T-helper 9 cell (primary cell): ENCODE data around the gene FSD1L.
"Not testable (repeated sequence)": the region's sequence is repeated elsewhere in the genome, so short reads cannot be mapped to it uniquely, and the experiment has no call there.

Source experiments
- DNase-seq: peaks from one replicate; pipeline ENCODE4 v3.0.0-alpha.2; 2020

Gene FSD1L

DNA sequence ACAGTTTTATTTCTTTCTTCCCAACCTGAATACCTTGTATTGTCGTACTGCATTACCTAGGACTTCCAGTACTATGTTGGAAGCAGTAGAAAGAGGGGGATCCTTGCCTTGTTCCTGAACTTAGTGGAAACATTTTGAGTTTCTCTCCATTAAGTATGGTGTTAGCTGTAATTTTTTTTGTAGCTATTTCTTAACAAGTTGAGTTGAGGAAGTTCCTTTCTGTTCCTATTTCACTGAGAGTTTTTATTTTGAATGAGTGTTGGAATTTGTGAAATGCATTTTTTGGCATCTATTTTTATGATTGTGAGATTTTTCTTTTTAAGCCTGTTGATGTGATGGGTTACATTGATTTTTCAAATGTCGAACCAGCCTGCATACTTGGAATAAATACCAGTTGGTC lies 49.0 kb downstream of the FSD1L start:
- DNase-seq = no peak

DNA sequence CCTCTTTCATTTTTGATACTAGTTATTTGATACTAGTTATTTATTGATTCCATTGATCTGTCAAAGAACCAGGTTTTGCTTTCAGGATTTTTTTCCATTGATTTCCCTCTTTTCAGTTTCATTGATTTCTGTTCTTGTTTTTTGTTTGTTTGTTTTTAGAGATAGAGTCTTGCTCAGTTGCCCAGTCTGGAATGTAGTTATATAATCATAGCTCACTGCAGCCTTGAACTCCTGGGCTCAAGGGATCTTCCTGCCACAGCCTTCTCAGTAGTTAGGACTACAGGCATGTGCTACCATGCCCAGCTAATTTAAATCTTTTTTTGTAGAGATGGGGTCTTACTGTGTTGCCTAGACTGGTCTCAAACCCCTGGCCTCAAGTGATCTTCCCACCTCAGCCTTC lies 49.9 kb downstream of the FSD1L start:
- no peak for DNase-seq

DNA sequence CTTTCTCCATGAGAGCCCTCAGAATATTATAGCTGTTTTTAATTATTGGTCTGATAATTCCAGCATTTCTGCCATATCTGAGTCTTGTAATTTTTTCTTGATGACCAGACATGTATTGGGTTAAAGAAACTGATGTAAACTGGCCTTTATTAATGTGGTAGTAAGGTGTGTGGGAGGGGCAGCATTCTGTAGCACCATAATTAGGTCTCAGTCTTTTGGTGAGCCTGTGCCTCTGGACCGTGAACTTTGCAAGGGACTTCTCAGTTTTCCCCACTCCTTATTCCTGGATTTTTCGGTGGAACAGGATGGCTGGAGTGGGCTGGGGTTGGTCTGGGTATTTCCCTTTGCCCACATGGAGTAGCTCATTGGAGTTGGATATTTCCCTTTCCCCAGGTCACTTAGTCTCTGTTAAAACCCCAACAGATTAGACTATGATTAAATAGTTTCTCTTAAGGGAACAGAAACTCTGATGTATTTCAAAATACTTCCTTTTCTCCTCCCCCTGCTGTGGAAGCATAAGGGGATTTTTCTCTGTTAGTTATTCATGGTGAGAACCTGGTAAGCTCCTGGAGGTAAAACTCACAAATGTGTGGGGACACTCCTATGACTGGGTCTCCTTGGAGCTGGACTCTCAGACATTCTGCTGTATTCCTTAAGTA lies 52.4 kb downstream of the FSD1L start:
- DNase-seq = no peak

DNA sequence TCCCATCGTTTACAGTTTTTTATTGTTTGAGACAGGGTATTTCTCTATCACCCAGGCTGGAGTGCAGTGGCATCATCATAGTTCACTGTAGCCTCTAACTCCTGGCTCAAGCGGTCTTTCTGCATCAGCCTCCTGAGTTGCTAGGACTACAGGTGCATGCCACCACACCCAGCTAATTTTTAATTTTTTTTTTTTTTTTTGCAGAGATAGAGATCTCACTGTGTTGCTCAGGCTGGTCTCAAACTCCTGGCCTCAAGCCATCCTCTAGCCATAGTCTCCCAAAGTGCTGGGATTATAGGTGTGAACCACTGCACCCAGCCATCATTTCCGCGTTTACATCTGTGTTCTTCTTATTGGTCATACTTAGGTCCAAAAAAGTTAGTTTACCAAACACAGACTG lies 53.6 kb downstream of the FSD1L start:
- no peak for DNase-seq

DNA sequence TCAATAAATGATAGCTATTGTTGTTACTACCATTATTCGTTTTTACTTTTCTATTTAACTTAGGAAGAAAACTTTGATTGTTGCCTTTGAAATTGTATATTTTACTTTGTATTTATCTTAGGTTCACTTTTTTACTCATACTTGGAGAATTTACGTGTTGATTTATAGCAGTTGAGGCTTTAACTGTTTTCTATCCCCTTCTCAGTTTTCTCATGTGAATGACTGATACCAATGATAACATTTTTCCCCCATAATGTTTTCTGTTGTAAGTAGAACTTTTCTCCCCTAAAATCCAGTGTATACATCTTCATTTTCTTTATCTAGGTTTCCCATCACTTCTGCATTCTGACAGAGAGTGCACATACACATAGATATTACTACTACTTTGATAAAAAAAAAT lies 54.4 kb downstream of the FSD1L start:
- no peak for DNase-seq

DNA sequence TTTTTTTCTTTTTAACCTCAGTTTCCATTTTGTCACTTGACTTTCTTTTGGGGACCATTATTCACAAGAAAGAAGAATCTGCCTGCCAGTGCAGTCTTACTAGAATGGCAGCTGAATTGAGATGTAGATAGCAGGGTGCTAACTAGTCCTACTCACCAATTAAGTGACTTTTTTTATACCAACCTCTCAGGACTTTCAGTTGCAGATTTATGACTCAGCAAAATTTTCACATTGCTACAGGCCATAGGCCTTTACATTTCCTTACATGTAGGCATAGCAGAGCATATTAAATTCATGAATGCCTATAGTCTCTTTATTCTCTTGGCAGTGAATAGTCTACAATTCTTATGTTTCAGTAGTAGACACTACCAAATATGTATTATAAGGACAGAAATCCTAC lies 56.0 kb downstream of the FSD1L start:
- DNase-seq = no peak

DNA sequence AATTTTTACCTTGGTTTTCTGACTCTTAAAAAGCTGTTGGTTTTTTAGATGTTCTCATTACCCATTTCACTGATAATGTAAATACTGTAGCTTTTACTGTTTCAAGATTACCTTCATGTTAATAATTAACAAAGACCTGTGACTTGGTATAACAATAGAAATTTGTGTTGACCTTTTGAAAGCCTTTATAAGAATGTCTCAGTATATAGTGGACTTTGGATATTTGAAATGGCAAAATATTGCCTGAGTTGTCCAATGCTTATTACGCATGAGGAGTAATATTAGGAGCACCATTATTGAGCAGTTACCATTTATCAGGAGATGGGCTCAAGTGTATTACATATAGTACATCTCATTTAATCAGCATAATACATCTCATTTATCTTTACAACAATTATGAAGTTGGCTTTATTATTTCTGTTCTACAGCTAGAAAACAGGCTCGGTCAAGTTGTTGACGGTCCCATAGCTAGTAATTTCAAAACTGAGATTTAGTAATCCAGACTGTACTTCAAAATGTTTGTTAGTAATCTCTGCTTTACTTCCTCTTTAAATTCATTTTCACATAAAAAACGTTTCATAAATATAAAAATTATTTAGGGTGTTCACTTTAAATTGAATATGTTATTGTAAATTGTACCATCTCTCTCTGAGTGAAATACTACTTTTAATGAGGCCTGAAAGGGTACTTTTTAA lies 59.4 kb downstream of the FSD1L start:
- no peak for DNase-seq

DNA sequence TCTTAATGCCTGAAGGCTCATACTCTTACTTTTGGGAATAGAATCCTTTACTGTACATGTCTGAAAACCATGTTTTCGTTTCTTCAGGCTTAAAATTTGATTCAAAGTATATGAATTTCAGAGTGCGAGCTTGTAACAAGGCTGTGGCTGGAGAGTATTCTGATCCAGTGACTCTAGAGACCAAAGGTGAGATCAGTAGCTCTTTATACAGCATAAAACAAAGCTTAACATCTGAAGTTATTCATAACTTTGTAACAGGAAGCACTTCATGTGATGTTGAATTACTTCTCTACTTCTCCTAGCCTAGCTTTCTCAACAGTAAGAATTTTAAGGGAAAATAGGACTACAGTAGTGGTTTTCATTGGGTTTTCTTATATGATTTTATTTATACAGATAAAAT lies 60.7 kb downstream of the FSD1L start:
- DNase-seq = no peak

DNA sequence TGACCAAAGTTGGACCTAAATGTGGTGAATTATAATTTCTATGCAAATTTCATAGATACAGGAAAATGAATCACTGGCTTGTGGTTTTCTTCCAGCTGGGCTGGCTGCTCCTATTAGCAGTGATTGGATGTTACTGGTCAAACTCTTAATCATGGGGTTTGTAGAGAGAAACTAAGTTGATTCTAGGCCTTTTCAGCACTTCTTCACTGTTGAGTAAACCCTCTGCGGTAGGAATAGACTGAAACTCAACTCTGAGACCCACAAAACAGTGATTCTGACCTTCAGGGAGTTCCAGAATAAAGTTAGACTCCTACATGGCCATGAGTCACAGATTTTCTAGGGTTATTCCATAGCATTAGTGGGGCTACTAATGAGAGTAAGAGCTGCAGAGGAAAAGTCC lies 62.2 kb downstream of the FSD1L start:
- no peak for DNase-seq

DNA sequence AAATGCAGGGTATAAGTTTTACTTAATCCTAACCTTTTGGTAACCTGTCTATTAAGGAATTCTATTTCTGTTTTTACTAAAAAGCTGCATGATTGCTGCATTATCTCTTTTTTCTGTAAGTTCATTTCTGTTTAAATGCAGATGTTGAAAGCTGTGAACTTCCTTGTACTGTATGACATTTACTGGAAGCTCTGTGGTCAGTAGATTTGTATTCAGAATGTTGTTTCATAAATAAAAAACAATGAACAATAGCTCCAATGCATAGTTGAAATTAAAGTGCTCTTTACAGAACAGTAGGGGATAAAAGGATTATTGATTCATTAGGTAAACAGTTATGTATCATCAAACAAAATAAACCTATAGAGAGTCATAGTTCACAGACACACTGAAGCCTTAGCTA lies 63.6 kb downstream of the FSD1L start:
- DNase-seq = no peak

DNA sequence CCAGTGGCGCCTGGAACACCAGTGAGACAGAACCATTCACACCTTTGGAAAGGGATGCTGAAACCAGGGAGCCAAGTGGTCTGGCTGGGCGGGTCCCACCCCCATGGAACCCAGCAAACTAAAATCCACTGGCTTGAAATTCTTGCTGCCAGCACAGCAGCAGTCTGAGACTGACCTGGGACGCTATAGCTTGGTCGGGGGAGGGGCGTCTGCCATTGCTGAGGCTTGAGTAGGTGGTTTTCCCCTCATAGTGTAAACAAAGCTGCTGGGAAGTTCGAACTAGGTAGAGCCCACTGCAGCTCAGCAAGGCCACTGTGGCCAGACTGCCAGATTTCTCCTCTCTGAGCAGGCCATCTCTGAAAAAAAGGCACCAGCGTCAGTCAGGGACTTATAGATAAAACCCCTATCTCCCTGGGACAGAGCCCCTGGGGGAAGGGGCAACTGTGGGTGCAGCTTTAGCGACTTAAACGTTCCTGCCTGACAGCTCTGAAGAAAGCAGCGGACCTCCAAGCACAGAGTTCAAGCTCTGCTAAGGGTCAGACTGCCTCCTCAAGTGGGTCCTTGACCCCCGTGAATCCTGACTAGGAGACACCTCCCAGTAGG lies 68.1 kb downstream of the FSD1L start:
- DNase-seq = no peak

DNA sequence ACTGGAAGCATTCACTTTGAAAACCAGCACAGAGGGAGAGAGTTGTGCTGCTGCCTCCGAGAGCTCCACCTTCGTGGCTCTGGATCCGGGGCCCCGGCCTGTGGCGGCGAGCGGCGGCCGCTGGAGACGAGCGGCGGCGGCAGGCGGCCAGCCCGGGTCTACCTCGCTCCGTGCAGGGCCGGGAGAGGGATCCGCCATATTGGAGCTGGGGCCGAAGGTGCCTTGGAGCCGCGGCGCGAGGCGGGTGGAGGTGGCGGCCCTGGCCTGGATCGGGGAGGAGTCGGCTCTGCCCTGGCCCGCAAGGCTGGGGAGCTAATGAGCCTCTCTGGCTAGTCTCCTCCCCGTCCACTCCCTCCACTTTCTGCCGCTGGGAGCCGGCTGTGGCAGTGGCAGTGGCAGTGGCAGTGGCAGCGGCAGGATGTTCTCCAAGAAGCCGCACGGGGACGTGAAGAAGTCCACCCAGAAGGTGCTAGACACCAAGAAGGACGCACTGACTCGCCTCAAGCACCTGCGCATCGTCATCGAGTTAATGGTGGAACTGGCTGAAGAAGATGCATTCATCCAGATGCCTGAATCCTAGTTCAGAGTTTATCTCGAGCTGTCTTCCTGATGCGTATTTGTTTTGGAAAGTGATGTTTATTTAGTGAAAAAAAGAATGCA lies 72.0 kb downstream of the FSD1L start:
- DNase-seq = not testable (repeated sequence)

DNA sequence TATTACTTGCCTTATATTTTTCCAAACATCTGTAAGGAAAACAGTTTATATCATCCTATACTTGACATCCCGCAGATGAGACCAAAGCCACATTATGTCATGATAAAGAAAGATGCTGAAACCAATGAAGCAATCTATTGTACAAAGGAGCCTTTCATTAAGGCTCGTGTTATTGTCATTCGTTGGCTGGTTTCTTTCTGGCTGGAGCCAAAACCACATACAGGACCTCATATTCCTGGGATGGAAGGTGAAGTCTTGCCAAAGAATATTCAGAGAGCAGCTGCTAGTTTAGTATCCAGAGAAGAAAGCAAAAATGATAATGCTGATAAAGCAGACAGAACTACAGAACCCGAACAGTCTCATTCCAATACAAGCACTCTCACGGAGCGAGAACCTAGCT lies 73.2 kb downstream of the FSD1L start:
- not testable (repeated sequence) for DNase-seq

DNA sequence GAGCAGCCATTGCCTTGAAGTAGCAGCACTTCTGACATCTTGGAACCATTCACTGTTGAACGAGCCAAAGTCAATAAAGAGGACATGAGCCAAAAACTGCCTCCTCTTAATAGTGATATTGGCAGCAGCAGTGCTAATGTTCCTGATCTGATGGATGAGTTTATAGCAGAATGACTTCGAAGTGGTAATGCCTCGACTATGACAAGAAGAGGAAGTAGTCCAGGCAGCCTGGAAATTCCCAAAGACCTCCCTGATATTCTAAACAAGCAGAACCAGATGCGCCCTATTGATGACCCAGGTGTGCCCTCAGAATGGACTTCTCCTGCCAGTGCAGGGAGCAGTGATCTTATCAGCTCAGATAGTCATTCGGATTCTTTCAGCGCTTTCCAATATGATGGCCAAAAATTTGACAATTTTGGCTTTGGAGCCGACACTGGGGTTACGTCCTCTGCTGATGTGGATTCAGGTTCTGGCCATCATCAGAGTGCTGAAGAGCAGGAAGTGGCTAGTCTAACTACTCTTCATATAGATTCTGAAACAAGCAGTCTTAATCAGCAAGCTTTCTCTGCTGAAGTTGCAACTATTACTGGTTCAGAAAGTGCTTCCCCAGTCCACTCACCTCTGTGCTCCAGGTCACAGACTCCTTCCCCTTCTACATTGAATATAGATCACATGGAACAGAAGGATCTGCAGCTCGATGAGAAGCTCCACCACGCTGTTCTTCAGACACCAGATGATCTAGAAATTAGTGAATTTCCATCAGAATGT lies 75.0 kb downstream of the FSD1L start:
- DNase-seq = not testable (repeated sequence)

DNA sequence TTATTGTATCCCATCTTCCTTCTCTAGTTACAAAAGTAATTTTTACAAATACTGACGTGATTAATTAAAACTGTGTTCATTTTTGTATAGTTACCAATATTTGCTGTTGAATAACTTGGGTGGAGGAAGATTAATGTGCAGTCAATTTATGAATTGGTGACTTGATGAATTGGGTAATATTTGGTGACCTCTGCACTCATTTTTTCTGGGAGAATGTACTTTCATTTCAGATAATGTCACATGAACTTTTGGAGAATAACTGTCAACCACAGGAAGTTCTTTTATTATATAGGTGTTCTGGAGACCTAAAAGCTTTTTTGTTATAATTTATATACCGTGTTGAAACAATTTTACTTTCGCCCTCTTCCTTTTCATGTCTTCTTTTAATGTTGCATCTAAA lies 83.7 kb downstream of the FSD1L start:
- DNase-seq = no peak

DNA sequence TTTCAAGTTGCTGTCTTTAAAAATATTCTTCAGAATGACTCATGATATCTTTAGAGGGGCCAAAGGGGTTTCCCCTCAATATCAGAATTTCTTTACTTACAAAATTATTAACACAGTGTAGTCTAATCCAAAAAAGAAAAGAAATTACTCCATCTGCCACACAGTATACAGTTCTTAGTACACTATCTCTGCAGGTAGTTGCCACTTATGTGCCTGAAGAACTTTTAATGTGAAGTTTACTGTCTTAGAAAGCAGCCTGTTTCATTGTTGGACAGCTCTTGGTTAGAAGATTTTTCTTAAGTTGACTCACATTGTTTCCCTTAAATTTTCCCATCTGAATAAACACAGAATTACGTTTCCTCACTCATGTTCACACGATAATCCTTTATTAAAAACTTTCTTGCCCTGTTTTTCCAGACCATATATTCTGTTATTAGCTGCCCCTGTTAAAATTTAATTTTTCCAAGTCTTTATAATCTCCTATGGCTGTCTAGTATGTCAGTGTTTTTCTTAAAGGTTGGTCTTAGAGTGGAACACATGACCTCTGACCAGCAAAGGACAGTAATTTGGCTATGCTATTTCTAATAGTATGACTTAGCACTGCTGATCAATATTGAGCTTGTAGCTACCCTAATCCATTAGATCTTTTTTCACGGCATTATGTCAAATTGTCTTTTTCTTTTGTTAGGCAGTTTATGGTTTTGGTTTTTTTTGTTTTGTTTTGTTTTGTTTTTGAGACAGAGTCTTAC lies 88.3 kb downstream of the FSD1L start:
- no peak for DNase-seq

DNA sequence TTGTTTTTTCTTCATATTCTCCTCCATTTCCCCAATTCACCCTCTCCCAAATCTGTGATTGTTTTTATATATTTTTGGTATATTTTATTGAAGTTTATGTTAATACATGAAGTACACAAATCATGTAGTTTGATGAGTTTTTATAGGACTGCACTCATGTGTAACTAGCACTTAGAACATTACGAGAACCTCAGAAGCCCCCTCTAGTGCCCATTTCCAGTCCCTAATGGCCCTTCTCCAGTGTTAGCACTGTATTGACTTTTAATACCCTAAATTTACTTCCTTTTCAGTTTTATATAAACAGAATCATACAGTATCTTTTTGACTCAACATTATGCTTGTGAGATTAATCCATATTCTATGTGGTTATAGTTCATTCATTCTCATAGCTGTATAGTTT lies 91.6 kb downstream of the FSD1L start:
- no peak for DNase-seq

DNA sequence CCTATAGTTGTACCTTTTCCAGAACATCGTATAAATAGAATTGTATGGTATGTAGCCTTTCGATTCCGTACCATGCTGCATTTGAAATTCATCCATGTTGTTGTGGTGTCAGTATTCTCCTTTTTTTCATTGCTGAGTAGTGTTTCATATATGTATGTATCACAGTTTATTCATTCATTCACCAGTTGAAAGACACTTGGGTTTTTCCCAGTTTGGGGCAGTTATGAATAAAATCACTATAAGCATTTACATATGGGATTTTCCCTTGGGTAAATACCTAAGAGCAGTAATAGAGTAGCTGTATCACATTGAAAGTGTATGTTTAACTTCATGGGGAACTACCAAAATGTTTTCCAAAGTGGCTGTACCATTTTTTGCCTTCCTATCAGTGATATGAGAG lies 94.0 kb downstream of the FSD1L start:
- no peak for DNase-seq

DNA sequence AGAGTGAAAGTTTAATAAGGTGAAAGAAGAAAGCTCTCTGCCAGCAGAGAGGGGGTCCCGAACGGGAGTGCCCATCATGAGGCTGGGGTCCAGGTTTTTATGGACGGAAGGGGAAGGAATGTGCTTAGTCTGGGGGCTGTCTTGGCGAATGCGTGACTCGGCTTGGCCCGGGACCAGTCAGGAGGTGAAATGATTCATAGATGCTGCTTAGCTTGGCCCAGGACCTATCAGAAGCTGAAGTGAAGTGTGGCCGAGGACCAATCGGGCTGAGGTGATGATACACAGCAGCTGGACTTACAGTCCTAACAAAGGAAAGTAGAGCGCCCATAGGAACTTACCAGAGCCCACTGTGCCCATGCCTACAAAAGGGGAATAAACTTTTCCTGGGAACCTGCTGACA lies 106.2 kb downstream of the FSD1L start:
- DNase-seq = no peak

DNA sequence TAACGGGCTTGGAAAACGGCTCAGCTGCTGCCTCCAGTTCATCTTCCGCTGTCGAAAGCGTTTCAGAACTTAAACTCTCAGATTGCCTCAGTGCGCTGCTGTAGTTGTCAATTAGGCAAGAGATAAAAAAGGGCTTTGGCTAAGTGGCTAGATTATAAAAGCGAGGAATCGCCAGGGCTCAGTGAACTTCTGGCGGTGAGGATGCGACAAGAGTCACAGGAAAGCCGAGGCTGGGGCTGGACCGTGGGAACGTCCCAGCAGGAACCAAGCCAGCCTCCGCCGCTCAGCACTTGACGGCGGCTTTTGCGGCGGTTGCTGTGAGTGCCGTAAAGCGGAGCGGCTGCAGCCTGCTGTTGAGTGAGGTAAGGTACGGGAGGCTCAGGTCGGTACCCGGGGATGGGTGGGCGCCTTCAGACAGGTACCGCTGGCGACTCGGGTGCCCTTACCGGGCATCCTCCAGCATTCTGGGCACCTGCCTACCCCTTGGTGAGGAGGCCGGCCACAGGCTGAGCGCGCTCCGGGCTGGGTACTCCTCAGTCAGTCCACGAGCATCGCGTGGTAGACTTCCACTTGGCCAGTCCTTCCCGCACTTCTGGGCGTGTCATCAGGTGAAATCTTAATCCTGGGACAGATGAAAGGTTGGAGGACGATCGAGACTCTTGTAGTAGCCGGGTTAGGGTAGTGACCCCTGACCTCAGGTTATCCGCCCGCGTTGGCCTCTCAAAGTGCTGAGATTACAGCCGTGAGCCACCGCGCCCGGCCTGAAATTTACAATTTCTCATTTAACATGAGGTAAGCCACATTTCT lies 110.2 kb downstream of the FSD1L start, which contains the start of gene FKTN:
Gene FKTN (plus strand): TSS at position 328 of the 807 bp plus-strand sequence. CDS start 16,902 bp downstream, outside the sequence.
- DNase-seq = peak; percentile 65

DNA sequence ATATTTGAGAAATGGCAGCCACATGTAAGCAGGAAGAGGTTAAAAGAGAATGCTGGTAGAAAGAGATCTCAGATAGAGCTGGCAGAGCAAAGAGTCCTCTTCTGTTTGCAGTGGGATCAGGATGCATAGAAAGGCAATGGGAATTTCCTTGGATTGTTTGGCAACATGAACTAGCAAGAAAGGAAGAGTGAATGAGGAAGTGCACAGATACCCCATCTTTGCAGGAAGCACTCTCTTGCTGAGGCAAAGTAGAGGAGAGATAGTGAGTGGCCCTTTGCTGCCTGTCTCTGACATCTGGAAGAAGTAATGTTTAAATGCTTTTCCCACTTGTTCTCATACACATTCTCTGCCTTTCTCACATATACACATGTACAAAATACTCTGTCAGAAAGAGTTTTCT lies 124.6 kb downstream of the FSD1L start:
- no peak for DNase-seq
